ENCODE measurements around the gene CEP78.

GRCh38 chr9:78234810-78235209 lies 1.1 kb upstream of the CEP78 start:
- no peak for TF ChIP-seq CTCF (IDR thresholded peaks at IDR 0.05)
- TF ChIP-seq POLR2A (IDR thresholded peaks at IDR 0.05), result no peak
